Inferior parietal cortex (tissue), 1 donor: ENCODE measurements around the gene RSRC2.
"Not testable (repeated sequence)": the region's sequence is repeated elsewhere in the genome, so short reads cannot be mapped to it uniquely, and the experiment has no call there.

ENCODE experiments used
- DNase-seq: peaks from one replicate; pipeline ENCODE4 v3.0.0-alpha.2; 2016; ENCODE audit errors: extremely low spot score

The RSRC2 gene

GRCh38 chr12:122486360-122486759, 40.4 kb downstream of the RSRC2 start:
- not testable (repeated sequence) for DNase-seq

GRCh38 chr12:122484385-122484784, 42.4 kb downstream of the RSRC2 start:
- not testable (repeated sequence) for DNase-seq

- DNase-seq = no peak
Measured at GRCh38 chr12:122483969-122484368, 42.8 kb downstream of the RSRC2 start.

- DNase-seq = no peak
Measured at GRCh38 chr12:122481861-122482260, 44.9 kb downstream of the RSRC2 start.

GRCh38 chr12:122480753-122481152, 46.0 kb downstream of the RSRC2 start:
- DNase-seq = no peak

GRCh38 chr12:122474324-122474716, 52.4 kb downstream of the RSRC2 start:
- DNase-seq = no peak

GRCh38 chr12:122473543-122474323, 53.0 kb downstream of the RSRC2 start:
- DNase-seq = no peak

- DNase-seq = peak; percentile 91
Measured at GRCh38 chr12:122471324-122472226, 55.2 kb downstream of the RSRC2 start.

GRCh38 chr12:122470576-122470975, 56.2 kb downstream of the RSRC2 start:
- DNase-seq = not testable (repeated sequence)

- DNase-seq = not testable (repeated sequence)
Measured at GRCh38 chr12:122469856-122470255, 56.9 kb downstream of the RSRC2 start.

- DNase-seq = no peak
Measured at GRCh38 chr12:122467983-122468382, 58.8 kb downstream of the RSRC2 start.

- not testable (repeated sequence) for DNase-seq
Measured at GRCh38 chr12:122464317-122465042, 62.3 kb downstream of the RSRC2 start.

GRCh38 chr12:122460641-122461040, 66.1 kb downstream of the RSRC2 start:
- no peak for DNase-seq

GRCh38 chr12:122460061-122460460, 66.7 kb downstream of the RSRC2 start:
- no peak for DNase-seq

- no peak for DNase-seq
Measured at GRCh38 chr12:122459211-122459610, 67.5 kb downstream of the RSRC2 start.

GRCh38 chr12:122458105-122459035, 68.4 kb downstream of the RSRC2 start:
- DNase-seq = no peak

- no peak for DNase-seq
Measured at GRCh38 chr12:122457627-122458026, 69.1 kb downstream of the RSRC2 start.

- no peak for DNase-seq
Measured at GRCh38 chr12:122454739-122455138, 72.0 kb downstream of the RSRC2 start.

- DNase-seq = no peak
Measured at GRCh38 chr12:122454250-122454721, 72.5 kb downstream of the RSRC2 start.
